HCT116 (cell line): ENCODE data around the gene CRY2. TPM values are rescaled to one million over a fixed set of nuclear protein-coding genes. Genes with fewer than 3 reads are reported as not detected.

Experiments used
- ATAC-seq: fragments of 200-7000 bp; cut with Tn5 transposase; 2 replicates; pipeline ENCODE4 v1.9.1; 2020; ENCODE audit warnings: mild to moderate bottlenecking, moderate library complexity
- BruUV-seq: library from RNA; stranded (reverse); fragments of 400-500 nt; replicated peaks from 2 replicates; lab custom pipeline; 2021; lab: Mats Ljungman, UMichigan
- CTCF ChIA-PET: fragments of 300-600 bp; sonication (Branson Sonifier 250); formaldehyde crosslinking; loops from one replicate; lab custom pipeline; 2021; ENCODE audit warnings: antibody characterized with exemption; lab: Charles Lee
- POLR2A ChIA-PET: fragments of 300-600, 350-600 bp; sonication (Branson Sonifier 250); formaldehyde crosslinking; loops from one replicate; lab custom pipeline; 2021; ENCODE audit warnings: antibody characterized with exemption; lab: Charles Lee
- RAD21 ChIA-PET, 2 experiments: fragments of 300-600 bp; sonication (Branson Sonifier 250); formaldehyde crosslinking; loops; one replicate each; lab custom pipeline; 2023; ENCODE audit warnings: low total read pairs in 2 of 2; ENCODE audit not compliant: uncharacterized antibody in 2 of 2, unreplicated experiment in 2 of 2, low non-redundant PET in 1 of 2; lab: Charles Lee
- DNase-seq: peaks from one replicate; pipeline ENCODE4 v3.0.0-alpha.2; 2010; ENCODE audit warnings: low read depth, low spot score
- H2AFZ ChIP-seq: fragments of 200-600 bp; shearing (Covaris generic), sonication (generic); 2 replicates; pipeline ENCODE4 v1.6.1; 2017; ENCODE audit warnings: low read depth, mixed run types, mixed read lengths, antibody characterized with exemption, low read length; ENCODE audit not compliant: poor library complexity, severe bottlenecking
- H3K27ac ChIP-seq: 2 replicates; pipeline ENCODE4 v1.5.1; 2012; ENCODE audit warnings: low read depth, low read length
- H3K27me3 ChIP-seq: fragments of 200-600 bp; sonication (generic); 2 replicates; pipeline ENCODE4 v1.6.1; 2016; ENCODE audit warnings: mixed run types, low read length, mixed read lengths; ENCODE audit not compliant: insufficient read depth
- H3K36me3 ChIP-seq, 2 experiments: fragments of 200-500 bp in 1 of 2; fragments of 200-600 bp in 1 of 2; sonication (Bioruptor generic) in 1 of 2; sonication (generic) in 1 of 2; 2 replicates each; pipeline versions ENCODE4 v1.5.1 to v1.6.1; 2014 to 2016; ENCODE audit warnings: low read length in 2 of 2, inconsistent platforms in 1 of 2, mixed read lengths in 1 of 2, mixed run types in 1 of 2; ENCODE audit not compliant: insufficient read depth in 2 of 2, control insufficient read depth in 1 of 2
- H3K4me1 ChIP-seq, 2 experiments: fragments of 200-600 bp in 1 of 2; sonication (generic) in 1 of 2; 2 replicates each; pipeline versions ENCODE4 v1.5.1 to v1.6.1; 2012 to 2017; ENCODE audit warnings: low read length in 2 of 2, inconsistent platforms in 1 of 2, mild to moderate bottlenecking in 1 of 2, mixed read lengths in 1 of 2, mixed run types in 1 of 2, moderate library complexity in 1 of 2; ENCODE audit not compliant: insufficient read depth in 2 of 2, control insufficient read depth in 1 of 2
- H3K4me2 ChIP-seq: fragments of 200-600 bp; sonication (generic); 2 replicates; pipeline ENCODE4 v1.6.1; 2017; ENCODE audit warnings: mixed run types, low read length, mixed read lengths
- H3K4me3 ChIP-seq, 2 experiments: fragments of 200-600 bp in 1 of 2; sonication (generic) in 1 of 2; replicated peaks in 1 of 2; 2 replicates each; pipeline ENCODE4 v1.5.1; 2011 to 2016; ENCODE audit warnings: low read length in 2 of 2, control low read depth in 1 of 2, low read depth in 1 of 2, mild to moderate bottlenecking in 1 of 2, mixed read lengths in 1 of 2, mixed run types in 1 of 2
- H3K79me2 ChIP-seq: fragments of 200-600 bp; sonication (generic); 2 replicates; pipeline ENCODE4 v1.6.1; 2017; ENCODE audit warnings: mild to moderate bottlenecking, mixed run types, low read length, moderate library complexity, mixed read lengths; ENCODE audit not compliant: insufficient read depth
- H3K9ac ChIP-seq: fragments of 200-600 bp; sonication (generic); 2 replicates; pipeline ENCODE4 v1.6.1; 2016; ENCODE audit warnings: low read length, mixed read lengths
- H3K9me2 ChIP-seq: fragments of 200-600 bp; sonication (generic), shearing (Covaris generic); 2 replicates; pipeline ENCODE4 v1.6.1; 2017; ENCODE audit warnings: mixed run types, mild to moderate bottlenecking, moderate library complexity; ENCODE audit not compliant: insufficient read depth
- H3K9me3 ChIP-seq, 2 experiments: fragments of 200-500 bp in 1 of 2; fragments of 200-600 bp in 1 of 2; sonication (Bioruptor generic) in 1 of 2; sonication (generic) in 1 of 2; 2 replicates each; pipeline ENCODE4 v1.6.1; 2014 to 2017; ENCODE audit warnings: low read length in 2 of 2, mixed read lengths in 2 of 2, inconsistent platforms in 1 of 2, low read depth in 1 of 2, mild to moderate bottlenecking in 1 of 2, mixed run types in 1 of 2, moderate library complexity in 1 of 2; ENCODE audit not compliant: control insufficient read depth in 1 of 2, insufficient read depth in 1 of 2
- H4K20me1 ChIP-seq: fragments of 200-600 bp; sonication (generic), shearing (Covaris generic); 2 replicates; pipeline ENCODE4 v1.6.1; 2017; ENCODE audit warnings: mixed run types, mild to moderate bottlenecking, moderate library complexity; ENCODE audit not compliant: insufficient read depth
- CBX3 ChIP-seq: IDR thresholded peaks from 2 replicates; pipeline ENCODE4 v1.6.1; 2012; ENCODE audit warnings: low read depth
- CTCF ChIP-seq, 3 experiments: fragments of 200-600 bp in 1 of 3; sonication (generic) in 1 of 3; IDR thresholded peaks in 2 of 3; conservative IDR thresholded peaks in 1 of 3; 2 replicates each; pipeline ENCODE4 v1.5.1; 2012 to 2017; ENCODE audit warnings: low read depth in 2 of 3, low read length in 2 of 3, antibody characterized with exemption in 1 of 3, borderline replicate concordance in 1 of 3, control low read depth in 1 of 3, mild to moderate bottlenecking in 1 of 3, mixed read lengths in 1 of 3, mixed run types in 1 of 3, moderate library complexity in 1 of 3; ENCODE audit not compliant: insufficient read depth in 1 of 3
- EGR1 ChIP-seq: IDR thresholded peaks from 2 replicates; pipeline ENCODE4 v1.6.1; 2012; ENCODE audit warnings: low read depth
- ELF1 ChIP-seq: IDR thresholded peaks from 2 replicates; pipeline ENCODE4 v1.6.1; 2012; ENCODE audit warnings: low read depth, borderline replicate concordance
- EZH2 ChIP-seq: fragments of 200-600 bp; sonication (generic); IDR thresholded peaks from 2 replicates; pipeline ENCODE4 v1.6.1; 2017; ENCODE audit warnings: antibody characterized with exemption, mixed run types
- EZH2phosphoT487 ChIP-seq: fragments of 200-600 bp; IDR thresholded peaks from 2 replicates; pipeline ENCODE4 v1.6.1; 2018; ENCODE audit warnings: antibody characterized with exemption, borderline replicate concordance
- RAD21 ChIP-seq: IDR thresholded peaks from 2 replicates; pipeline ENCODE4 v1.6.1; 2012; ENCODE audit warnings: low read depth, mild to moderate bottlenecking
- SP1 ChIP-seq: IDR thresholded peaks from 2 replicates; pipeline ENCODE4 v1.6.1; 2012; ENCODE audit warnings: low read depth
- SRF ChIP-seq: IDR thresholded peaks from 2 replicates; pipeline ENCODE4 v1.6.1; 2012; ENCODE audit warnings: low read depth
- TCF7L2 ChIP-seq: IDR thresholded peaks from 2 replicates; pipeline ENCODE4 v1.7.0; 2011; ENCODE audit warnings: borderline replicate concordance, inconsistent platforms; ENCODE audit not compliant: insufficient read depth, insufficient read length; ENCODE audit errors: extremely low read depth
- ZFX ChIP-seq: fragments of 450-650 bp; IDR thresholded peaks from 2 replicates; pipeline ENCODE4 v1.6.1; 2017
- ZNF274 ChIP-seq: fragments of 200-500 bp; sonication (Bioruptor generic); IDR thresholded peaks from 2 replicates; pipeline ENCODE4 v1.6.1; 2014; ENCODE audit warnings: mild to moderate bottlenecking, low read depth, low read length, inconsistent platforms
- intact Hi-C: fragments of 100-400 bp; cut with micrococcal nuclease; formaldehyde crosslinking; loops from 2 replicates; pipeline ENCODE4 v1.10.0; 2022
- total RNA-seq: library from RNA; stranded (reverse); gene quantifications from one replicate; pipeline ENCODE4 v1.2.1, GENCODE V29; 2021; ENCODE audit not compliant: unreplicated experiment

The CRY2 gene
- total RNA-seq, 1 experiment from 2014 or later: 18.0 TPM

GRCh38 chr11:45900916-45901617 is 53.8 kb downstream of the CRY2 start (continued):
- no peak for TF ChIP-seq EGR1

- H3K9me3 ChIP-seq: no peaks in the 10 kb centered on the region
- H3K9ac ChIP-seq: no peak overlapping the region
- intact Hi-C loops: no loop called here
- H2AFZ ChIP-seq: no peak overlapping the region
- CTCF ChIA-PET: no interaction called here
- H3K4me1 ChIP-seq: peaks cover 6 to 19% of the 10 kb centered on the region in 2 experiments; a peak in 3 of 4 replicates
- H3K27me3 ChIP-seq: no peaks in the 10 kb centered on the region
- no peaks in the 10 kb centered on the region for H3K79me2 ChIP-seq
- no TSS peak for BruUV-seq
- TF ChIP-seq RAD21: no peak
- TF ChIP-seq SRF: no peak
- no peaks in the 10 kb centered on the region for H3K9me2 ChIP-seq
- H4K20me1 ChIP-seq: no peaks in the 10 kb centered on the region
- DNase-seq (no peak), ATAC-seq (no peak)
- H3K4me2 ChIP-seq: no peak overlapping the region
- no peak overlapping the region for H3K27ac ChIP-seq
- RAD21 ChIA-PET: no interaction called here
- POLR2A ChIA-PET: no interaction called here
- no peak overlapping the region for H3K4me3 ChIP-seq
- no peaks in the 10 kb centered on the region for H3K36me3 ChIP-seq
Measured at GRCh38 chr11:45901626-45902025, 54.4 kb downstream of the CRY2 start.

GRCh38 chr11:45902452-45903380 is 55.4 kb downstream of the CRY2 start:
- Histone ChIP-seq H4K20me1 (no peaks in the 10 kb centered on the region), H2AFZ (no peak overlapping the region), H3K9me3 (no peaks in the 10 kb centered on the region), H3K4me3 (no peak overlapping the region), H3K79me2 (no peaks in the 10 kb centered on the region), H3K4me2 (no peak overlapping the region), H3K36me3 (no peaks in the 10 kb centered on the region), H3K27ac (no peak overlapping the region), H3K27me3 (no peaks in the 10 kb centered on the region), H3K9me2 (no peaks in the 10 kb centered on the region), H3K4me1 (peaks cover 6 to 17% of the 10 kb centered on the region in 2 experiments; a peak in 3 of 4 replicates), H3K9ac (no peak overlapping the region)
- CTCF ChIA-PET: no interaction called here
- POLR2A ChIA-PET: no interaction called here
- DNase-seq (no peak), ATAC-seq (no peak)
- RAD21 ChIA-PET: no interaction called here
- BruUV-seq: no TSS peak
- intact Hi-C loops: no loop called here
- TF ChIP-seq CBX3 (no peak), EZH2 (no peak), EZH2phosphoT487 (no peak), EGR1 (no peak), SP1 (no peak), ELF1 (no peak), ZFX (no peak), TCF7L2 (no peak), ZNF274 (no peak), CTCF (IDR thresholded peaks at IDR 0.05 in 2 of 3, conservative IDR thresholded peaks at IDR 0.05 in 1 of 3; ENCODE audit: borderline replicate concordance in 1 of 3, insufficient read depth in 1 of 3, low read depth in 2 of 3, low read length in 2 of 3) (no peak)
